NCI-H2227 (cell line): Measurements from ENCODE around the gene MYH7.
A peak's percentile ranks its signal among the peaks of the same experiment; 100 is the strongest.
"Not testable (repeated sequence)": the region's sequence is repeated elsewhere in the genome, so short reads cannot be mapped to it uniquely, and the experiment has no call there.

Experiments
- DNase-seq: peaks from one replicate; lab custom pipeline; 2025; ENCODE audit not compliant: unreplicated experiment; lab: John Stamatoyannopoulos, UW

MYH7 gene

GRCh38 chr14:23431486-23431885, 4.0 kb downstream of the MYH7 start:
- no peak for DNase-seq

DNA sequence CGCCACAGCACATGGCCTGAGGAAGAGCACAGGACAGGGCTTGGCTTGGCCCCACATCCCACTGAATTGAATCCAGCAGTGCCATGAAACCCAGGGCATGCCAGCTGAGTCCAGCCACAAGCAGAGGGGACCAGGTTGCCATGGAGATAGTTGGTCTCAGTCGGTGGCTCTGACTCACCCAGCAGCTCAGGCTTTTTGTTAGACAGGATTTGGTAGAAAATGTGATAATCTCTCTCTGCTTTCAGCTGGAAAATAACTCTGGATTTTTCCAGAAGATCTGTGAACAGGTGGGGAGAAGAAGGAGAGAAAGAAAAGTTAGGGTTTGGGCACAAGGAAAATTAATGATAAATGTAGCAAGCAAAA, 4.8 kb downstream of the MYH7 start:
- peak; percentile 65 for DNase-seq

GRCh38 chr14:23430016-23430722, 5.3 kb downstream of the MYH7 start:
- no peak for DNase-seq

- DNase-seq, result no peak
These were observed 6.6 kb downstream of the MYH7 start for GRCh38 chr14:23428686-23429495.

DNA sequence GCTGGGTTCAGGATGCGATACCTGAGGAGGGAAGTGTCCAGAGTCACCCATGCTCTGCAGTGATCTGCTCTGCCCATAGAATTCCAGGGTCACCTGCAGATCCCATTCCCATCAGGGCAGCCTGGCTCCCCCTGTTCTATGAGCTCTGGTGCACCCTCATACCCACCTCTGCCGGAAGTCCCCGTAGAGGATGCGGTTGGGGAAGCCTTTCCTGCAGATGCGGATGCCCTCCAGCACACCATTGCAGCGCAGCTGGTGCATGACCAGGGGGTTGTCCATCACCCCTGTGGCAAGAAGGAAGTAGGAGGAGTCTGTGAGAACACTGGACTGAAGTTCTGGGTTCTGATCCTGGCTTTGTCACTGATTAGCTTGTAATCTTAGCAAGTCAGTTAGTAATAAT, 9.7 kb downstream of the MYH7 start:
- not testable (repeated sequence) for DNase-seq

DNA sequence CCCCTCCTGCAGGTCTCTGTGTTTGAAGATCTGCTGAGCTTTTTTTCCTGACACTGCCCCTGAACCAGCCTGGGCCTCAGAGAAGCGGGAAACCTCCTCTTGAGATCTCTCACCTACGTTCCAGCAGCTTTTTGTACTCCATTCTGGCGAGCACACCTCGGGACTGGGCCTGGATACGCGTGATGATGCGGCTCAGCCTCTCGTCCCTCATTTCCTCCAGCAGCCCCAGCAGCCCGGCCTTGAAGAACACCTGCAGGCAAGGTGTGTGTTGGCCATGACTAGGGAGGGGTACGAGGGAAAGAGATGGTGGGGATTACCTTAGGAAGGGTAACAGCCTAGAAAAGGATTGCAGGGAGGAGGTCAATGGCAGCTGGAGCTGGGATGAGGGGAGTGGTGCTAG, 10.3 kb downstream of the MYH7 start:
- no peak for DNase-seq

DNA sequence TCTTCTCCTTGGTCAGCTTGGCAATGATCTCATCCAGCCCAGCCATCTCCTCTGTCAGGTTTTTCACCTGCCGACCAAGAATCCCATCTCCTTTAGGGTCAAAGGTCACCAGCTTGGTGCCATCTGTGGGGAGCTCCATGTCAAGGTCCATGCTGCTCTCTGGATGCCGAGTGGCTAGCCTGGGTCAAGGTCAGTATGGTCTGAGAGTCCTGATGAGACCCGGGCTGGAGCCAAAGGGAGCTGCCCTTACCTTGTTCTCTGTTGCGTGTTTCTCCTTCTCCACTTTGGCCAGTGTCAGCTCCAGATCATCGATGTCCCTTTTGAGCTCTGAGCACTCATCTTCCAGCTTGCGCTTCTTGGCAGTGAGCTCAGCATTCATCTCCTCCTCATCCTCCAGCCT, 11.8 kb downstream of the MYH7 start:
- no peak for DNase-seq

DNA sequence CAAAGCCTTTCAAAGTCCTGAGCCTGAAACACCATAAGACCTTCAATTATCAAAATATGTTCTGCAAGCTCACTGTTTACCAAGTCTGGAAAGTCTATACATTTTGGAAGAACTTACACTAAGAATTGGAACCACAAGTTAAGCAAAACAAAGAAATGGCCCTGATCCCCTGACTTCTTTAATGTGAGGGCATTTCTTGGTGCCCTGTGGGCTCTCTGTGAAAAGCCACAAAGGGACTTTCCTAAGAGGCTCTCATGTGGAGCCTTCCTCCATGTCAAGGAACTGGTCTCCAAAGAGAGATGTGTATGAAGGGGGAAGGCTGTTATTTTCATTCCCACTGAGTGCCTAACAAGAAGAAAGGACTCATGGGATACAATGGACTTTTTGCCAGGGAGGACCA, 13.9 kb downstream of the MYH7 start:
- DNase-seq, result no peak

GRCh38 chr14:23419646-23420045, 15.8 kb downstream of the MYH7 start:
- not testable (repeated sequence) for DNase-seq

DNA sequence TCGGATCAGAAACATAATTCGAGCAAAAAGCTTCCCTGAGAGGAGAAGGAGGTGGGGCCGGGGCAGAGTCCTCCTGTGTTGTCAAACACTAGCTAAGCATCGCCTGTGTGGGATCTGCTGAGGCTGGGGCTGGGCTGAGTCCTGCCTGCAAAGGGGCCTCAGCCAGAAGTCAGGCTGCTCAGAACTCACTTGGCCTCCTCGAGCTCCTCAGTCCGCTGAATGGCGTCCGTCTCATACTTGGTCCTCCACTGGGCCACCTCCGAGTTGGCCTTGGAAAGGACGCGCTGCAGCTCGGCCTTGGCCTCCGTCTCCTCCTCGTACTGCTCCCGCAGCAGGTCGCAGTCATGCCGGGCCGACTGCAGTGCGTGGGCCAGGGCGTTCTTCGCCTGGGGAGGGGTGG, 17.4 kb downstream of the MYH7 start:
- no peak for DNase-seq

DNA sequence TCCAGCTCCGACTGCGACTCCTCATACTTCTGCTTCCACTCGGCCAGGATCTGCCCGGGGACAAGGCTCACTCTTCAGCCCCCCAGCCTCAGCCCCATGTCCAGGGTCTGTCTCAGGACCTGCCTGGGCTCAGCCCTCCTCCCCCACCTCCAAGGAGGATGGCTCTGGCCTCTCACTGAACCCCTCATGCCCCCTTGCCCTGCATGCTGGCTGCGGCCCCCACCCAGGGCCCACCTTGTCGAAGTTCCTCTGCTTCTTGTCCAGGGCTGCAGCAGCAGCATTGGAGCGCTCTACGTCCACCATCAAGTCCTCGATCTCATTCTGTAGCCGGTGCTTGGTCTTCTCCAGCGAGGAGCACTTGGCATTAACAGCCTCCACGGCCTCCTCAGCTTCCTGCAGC, 18.2 kb downstream of the MYH7 start:
- not testable (repeated sequence) for DNase-seq

- DNase-seq, result no peak
These were observed 18.7 kb downstream of the MYH7 start for GRCh38 chr14:23416801-23417200.

- DNase-seq, result no peak
These were observed 19.4 kb downstream of the MYH7 start for GRCh38 chr14:23415821-23416778.

DNA sequence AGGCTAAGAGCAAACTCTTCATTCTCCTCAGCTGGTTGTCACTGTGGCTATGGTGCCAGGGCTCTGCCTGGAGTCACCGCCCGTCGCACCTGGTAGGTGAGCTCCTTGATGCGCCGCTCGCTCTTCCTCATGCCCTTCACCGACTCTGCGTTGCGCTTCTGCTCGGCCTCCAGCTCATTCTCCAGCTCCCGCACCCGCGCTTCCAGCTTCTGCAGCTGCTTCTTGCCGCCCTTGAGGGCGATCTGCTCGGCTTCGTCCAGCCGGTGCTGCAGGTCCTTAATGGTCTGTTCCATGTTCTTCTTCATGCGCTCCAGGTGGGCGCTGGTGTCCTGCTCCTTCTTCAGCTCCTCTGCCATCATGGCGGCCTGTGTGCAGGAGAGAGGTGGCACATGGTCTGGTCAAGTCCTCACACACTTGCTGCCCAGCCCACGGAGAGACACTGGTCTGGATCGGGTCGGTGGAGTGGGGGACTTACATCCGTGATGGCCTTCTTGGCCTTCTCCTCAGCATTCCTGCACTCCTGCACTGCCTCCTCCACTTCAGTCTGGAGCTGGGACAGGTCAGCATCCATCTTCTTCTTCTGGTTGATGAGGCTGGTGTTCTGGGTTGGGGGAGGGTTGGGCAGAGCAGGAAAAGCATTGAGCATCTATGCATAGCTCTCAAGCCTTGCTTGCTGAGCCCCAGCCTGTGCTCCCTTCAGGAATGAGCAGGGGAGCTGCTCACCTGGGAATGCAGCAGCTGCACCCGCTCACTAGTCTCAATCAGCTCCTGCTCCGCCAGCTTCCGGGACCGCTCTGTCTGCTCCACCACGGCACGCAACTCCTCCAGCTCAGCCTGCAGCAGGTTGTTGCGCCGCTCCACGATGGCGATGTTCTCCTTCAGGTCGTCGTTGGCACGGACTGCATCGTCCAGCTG, 20.3 kb downstream of the MYH7 start:
- DNase-seq, result no peak

DNA sequence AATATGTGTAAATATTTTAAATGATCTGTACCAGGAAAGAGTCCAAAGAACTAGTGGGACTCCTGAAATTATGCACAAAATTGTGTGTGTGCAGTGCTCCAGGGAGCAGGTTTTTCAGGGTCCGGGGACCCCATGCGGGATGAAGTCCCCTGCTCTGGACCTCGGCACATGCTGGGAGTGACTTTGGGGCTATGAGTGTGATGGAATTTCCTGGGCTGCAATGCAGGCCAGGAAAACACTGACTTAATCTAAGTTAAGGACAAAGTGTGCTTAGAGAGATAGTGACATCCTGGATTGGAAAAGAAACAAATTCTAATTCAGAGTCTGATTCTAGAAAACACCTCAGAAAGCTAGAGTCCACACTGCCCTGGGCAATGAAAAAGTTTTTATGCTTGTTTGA, 21.2 kb downstream of the MYH7 start:
- DNase-seq, result no peak

DNA sequence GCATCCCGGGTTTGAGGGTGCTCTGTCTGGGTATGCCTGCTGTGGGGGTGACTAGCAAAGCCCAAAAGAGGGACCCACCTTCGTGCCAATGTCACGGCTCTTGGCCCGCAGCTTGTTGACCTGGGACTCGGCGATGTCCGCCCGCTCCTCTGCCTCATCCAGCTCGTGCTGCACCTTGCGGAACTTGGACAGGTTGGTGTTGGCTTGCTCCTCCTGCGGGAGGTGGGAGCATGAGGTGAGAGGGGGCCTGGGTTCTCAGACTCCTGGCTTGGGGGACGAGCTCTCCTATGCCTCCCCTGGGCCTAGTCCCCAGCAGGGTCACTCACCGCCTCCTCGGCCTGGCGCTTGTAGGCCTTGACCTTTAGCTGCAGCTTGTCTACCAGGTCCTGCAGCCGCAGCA, 21.8 kb downstream of the MYH7 start:
- no peak for DNase-seq

- DNase-seq, result no peak
These were observed 23.6 kb downstream of the MYH7 start for GRCh38 chr14:23411563-23412525.

- DNase-seq, result no peak
These were observed 25.4 kb downstream of the MYH7 start for GRCh38 chr14:23409966-23410635.

- DNase-seq, result no peak
These were observed 26.0 kb downstream of the MYH7 start for GRCh38 chr14:23409475-23409874.
